Natural killer cell (primary cell): Measurements from ENCODE around the gene INO80B. TPM values are rescaled to one million over a fixed set of nuclear protein-coding genes. Genes with fewer than 3 reads are reported as not detected.

Source experiments
- ATAC-seq, 3 donors: fragments of 150-1000 bp in 2 of 3; fragments of 200-7000 bp in 1 of 3; cut with Tn5 transposase; 1 replicate in 1 of 3; 2 replicates in 2 of 3; pipeline ENCODE4 v1.10.0; 2021; ENCODE audit warnings: mild to moderate bottlenecking in 2 of 3, moderate library complexity in 2 of 3
- DNase-seq, 2 donors: peaks; one replicate each; pipeline versions ENCODE4 v3.0.0 to v3.0.0-alpha.2; 2013 to 2021; ENCODE audit warnings: mixed read lengths in 1 of 2
- H3K27ac ChIP-seq: one replicate; pipeline ENCODE4 v1.5.1; 2013; ENCODE audit warnings: mild to moderate bottlenecking, low read length
- H3K27me3 ChIP-seq: one replicate; pipeline ENCODE4 v1.6.1; 2013; ENCODE audit warnings: low read length; ENCODE audit not compliant: control insufficient read depth, insufficient read depth
- H3K36me3 ChIP-seq: one replicate; pipeline ENCODE4 v1.6.1; 2013; ENCODE audit warnings: low read length; ENCODE audit not compliant: control insufficient read depth, insufficient read depth
- H3K4me1 ChIP-seq: one replicate; pipeline ENCODE4 v1.6.1; 2013; ENCODE audit warnings: low read length; ENCODE audit not compliant: control insufficient read depth, insufficient read depth
- H3K4me3 ChIP-seq: one replicate; pipeline ENCODE4 v1.5.1; 2013; ENCODE audit warnings: low read length
- H3K9me3 ChIP-seq: one replicate; pipeline ENCODE4 v1.6.1; 2013; ENCODE audit warnings: low read length; ENCODE audit not compliant: control insufficient read depth, insufficient read depth
- H3K27ac Mint-ChIP-seq, 2 donors: one replicate each; pipeline ENCODE4 v1.8.0; 2022; ENCODE audit warnings: mild to moderate bottlenecking in 2 of 2, mixed read lengths in 2 of 2, moderate library complexity in 1 of 2
- H3K27me3 Mint-ChIP-seq, 2 donors: one replicate each; pipeline ENCODE4 v1.8.0; 2022; ENCODE audit warnings: low read depth in 2 of 2, mixed read lengths in 2 of 2
- H3K36me3 Mint-ChIP-seq: one replicate; pipeline ENCODE4 v1.8.0; 2022; ENCODE audit warnings: mixed read lengths
- H3K4me1 Mint-ChIP-seq, 2 donors: one replicate each; pipeline ENCODE4 v1.8.0; 2022; ENCODE audit warnings: mixed read lengths in 2 of 2
- H3K4me3 Mint-ChIP-seq: one replicate; pipeline ENCODE4 v1.8.0; 2022; ENCODE audit warnings: mild to moderate bottlenecking, moderate library complexity, mixed read lengths
- H3K9me3 Mint-ChIP-seq, 2 donors: one replicate each; pipeline ENCODE4 v1.8.0; 2022; ENCODE audit warnings: mixed read lengths in 2 of 2
- CTCF ChIP-seq: fragments of 200-600 bp; IDR thresholded peaks from one replicate; pipeline ENCODE4 v1.8.0; 2022; ENCODE audit warnings: antibody characterized with exemption
- WGBS: methylation state at CpG from one replicate; pipeline ENCODE4 v1.1.7; 2013; ENCODE audit warnings: missing lambda C conversion rate; ENCODE audit not compliant: insufficient coverage; 5-methylcytosine and 5-hydroxymethylcytosine counted together
- intact Hi-C: fragments of 100-400 bp; cut with micrococcal nuclease; formaldehyde crosslinking; loops from one replicate; pipeline ENCODE4 v1.14.2; 2022
- total RNA-seq, 4 donors: library from RNA; stranded (reverse); fragments of 120-200 nt in 1 of 4; gene quantifications; one replicate each; pipeline versions ENCODE4 v1.2.3 to v1.2.4, GENCODE V29; 2013 to 2022

Gene INO80B
- total RNA-seq, 3 donors from 2014 or later (not counting 1 experiment from before 2014, with no cell fraction given): 34.0 to 48.0 (median 37.7) TPM

GRCh38 chr2:74428675-74429074, 26.2 kb upstream of the INO80B start:
- Histone ChIP-seq H3K4me3 (no peak overlapping the region), H3K27ac (no peak overlapping the region), H3K27me3 (no peaks in the 10 kb centered on the region), H3K4me1 (no peaks in the 10 kb centered on the region), H3K36me3 (peaks cover 11% of the 10 kb centered on the region), H3K9me3 (no peaks in the 10 kb centered on the region)
- H3K4me3 Mint-ChIP-seq: no peak overlapping the region
- H3K9me3 Mint-ChIP-seq: no peaks in the 10 kb centered on the region
- H3K4me1 Mint-ChIP-seq: no peaks in the 10 kb centered on the region
- DNase-seq: no peak
- no peak for ATAC-seq
- H3K36me3 Mint-ChIP-seq: no peaks in the 10 kb centered on the region
- no peaks in the 10 kb centered on the region for H3K27me3 Mint-ChIP-seq
- WGBS: 91% methylated on average over 3 of the region's 5 CpGs
- intact Hi-C loops: no loop called here
- H3K27ac Mint-ChIP-seq: peak overlapping the region in 1 of 2 donors; percentile 5
- no peak for TF ChIP-seq CTCF

DNA sequence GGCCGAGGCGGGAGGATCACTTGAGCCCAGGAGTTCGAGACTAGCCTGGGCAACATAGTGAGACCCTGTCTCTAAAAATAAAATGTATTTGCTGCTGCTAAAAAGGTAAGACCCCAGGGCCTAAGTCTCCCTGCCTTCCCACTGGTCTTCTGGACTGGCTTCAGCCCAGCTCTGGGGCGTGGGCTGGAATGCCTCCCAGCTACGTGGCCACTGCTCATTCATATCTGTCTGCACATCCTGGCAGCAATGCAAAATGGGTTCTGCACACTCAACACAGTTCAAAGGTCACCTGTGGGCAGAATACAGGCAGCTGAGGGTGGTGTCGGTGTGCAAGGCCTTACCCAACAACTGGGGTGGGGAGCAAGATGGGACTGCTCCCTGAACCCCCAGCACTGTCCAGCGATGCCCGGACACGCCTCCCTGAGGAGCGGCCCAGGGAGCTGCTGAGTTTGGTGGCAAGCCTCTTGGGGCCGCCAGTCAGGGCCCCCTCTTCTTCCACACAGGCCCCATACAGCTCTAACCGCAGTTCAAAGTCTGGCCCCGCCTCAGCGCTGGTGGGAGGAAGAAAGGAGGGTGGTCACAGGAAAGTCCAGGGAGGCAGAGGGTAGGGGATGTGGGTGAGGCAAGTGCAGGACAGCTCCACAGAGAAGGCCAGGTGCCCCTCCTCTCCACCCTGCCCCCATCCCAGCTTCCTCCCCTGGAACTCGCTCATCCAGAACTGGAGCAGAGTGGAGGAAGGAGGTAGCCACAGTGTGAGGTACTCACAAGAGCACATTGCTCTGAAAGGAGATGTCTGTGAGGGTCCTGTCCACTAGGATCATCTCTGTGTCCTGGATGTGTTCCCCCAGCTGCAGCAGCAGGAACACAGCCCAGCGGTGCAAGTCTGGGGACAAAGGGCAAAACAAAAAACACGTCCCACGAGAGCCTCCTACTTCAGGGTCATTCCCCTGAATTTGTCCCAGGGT, 25.1 kb upstream of the INO80B start:
- Histone ChIP-seq H3K4me1 (no peaks in the 10 kb centered on the region), H3K4me3 (no peak overlapping the region), H3K27me3 (no peaks in the 10 kb centered on the region), H3K9me3 (no peaks in the 10 kb centered on the region), H3K36me3 (peaks cover 11% of the 10 kb centered on the region), H3K27ac (no peak overlapping the region)
- ATAC-seq (no peak), DNase-seq (no peak)
- H3K4me3 Mint-ChIP-seq: no peak overlapping the region
- no peak for TF ChIP-seq CTCF
- intact Hi-C loops: no loop called here
- no peak overlapping the region for H3K27ac Mint-ChIP-seq
- no peaks in the 10 kb centered on the region for H3K9me3 Mint-ChIP-seq
- WGBS: 94% methylated on average over 17 of the region's 18 CpGs
- H3K4me1 Mint-ChIP-seq: no peaks in the 10 kb centered on the region
- no peaks in the 10 kb centered on the region for H3K27me3 Mint-ChIP-seq
- no peaks in the 10 kb centered on the region for H3K36me3 Mint-ChIP-seq

GRCh38 chr2:74430502-74430901, 24.4 kb upstream of the INO80B start:
- Histone ChIP-seq H3K9me3 (no peaks in the 10 kb centered on the region), H3K27me3 (no peaks in the 10 kb centered on the region), H3K4me1 (no peaks in the 10 kb centered on the region), H3K36me3 (peaks cover 10% of the 10 kb centered on the region), H3K27ac (no peak overlapping the region), H3K4me3 (no peak overlapping the region)
- H3K36me3 Mint-ChIP-seq: no peaks in the 10 kb centered on the region
- no peak for DNase-seq
- no peaks in the 10 kb centered on the region for H3K4me1 Mint-ChIP-seq
- intact Hi-C loops: no loop called here
- H3K4me3 Mint-ChIP-seq: no peak overlapping the region
- ATAC-seq: no peak
- no peaks in the 10 kb centered on the region for H3K9me3 Mint-ChIP-seq
- no peak for TF ChIP-seq CTCF
- 92% methylated on average over 11 of the region's 11 CpGs for WGBS
- H3K27me3 Mint-ChIP-seq: no peaks in the 10 kb centered on the region
- no peak overlapping the region for H3K27ac Mint-ChIP-seq
